Upper lobe of left lung (tissue), 6 donors: Measurements from ENCODE around the gene BCL7A. TPM values are rescaled to one million over a fixed set of nuclear protein-coding genes. Genes with fewer than 3 reads are reported as not detected.
"Not testable (repeated sequence)": the region's sequence is repeated elsewhere in the genome, so short reads cannot be mapped to it uniquely, and the experiment has no call there.

Experiments
- ATAC-seq, 2 donors: fragments of 200-7000 bp; cut with Tn5 transposase; one replicate each; pipeline ENCODE4 v1.9.1; 2022; ENCODE audit warnings: mild to moderate bottlenecking in 2 of 2, moderate library complexity in 2 of 2; ENCODE audit not compliant: low FRiP score in 2 of 2
- DNase-seq, 2 donors: peaks; one replicate each; pipeline ENCODE4 v3.0.0-alpha.2; 2019 to 2020
- H3K27ac ChIP-seq, 4 donors: fragments of 200-600 bp; sonication (generic); one replicate each; pipeline ENCODE4 v1.5.1; 2016 to 2019
- H3K27me3 ChIP-seq, 4 donors: fragments of 200-600 bp; sonication (generic); one replicate each; pipeline ENCODE4 v1.5.1; 2017 to 2019
- H3K36me3 ChIP-seq, 4 donors: fragments of 200-600 bp; sonication (generic); one replicate each; pipeline ENCODE4 v1.5.1; 2016 to 2019
- H3K4me1 ChIP-seq, 4 donors: fragments of 200-600 bp; sonication (generic); one replicate each; pipeline ENCODE4 v1.5.1; 2018 to 2019
- H3K4me3 ChIP-seq, 4 donors: fragments of 200-600 bp; sonication (generic); one replicate each; pipeline ENCODE4 v1.5.1; 2017 to 2019; ENCODE audit warnings: mild to moderate bottlenecking in 2 of 4, moderate library complexity in 1 of 4
- H3K9me3 ChIP-seq, 4 donors: fragments of 200-600 bp; sonication (generic); one replicate each; pipeline ENCODE4 v1.5.1; 2018 to 2019
- EP300 ChIP-seq, 4 donors: sonication (generic); formaldehyde crosslinking; IDR thresholded peaks; one replicate each; pipeline ENCODE4 v1.5.1; 2017; ENCODE audit warnings: antibody characterized with exemption in 4 of 4, control low read depth in 2 of 4
- POLR2A ChIP-seq, 4 donors: fragments of 450-650 bp; IDR thresholded peaks; one replicate each; pipeline ENCODE4 v1.5.1; 2016 to 2017; ENCODE audit warnings: antibody characterized with exemption in 4 of 4, mild to moderate bottlenecking in 2 of 4
- POLR2AphosphoS5 ChIP-seq, 2 donors: sonication (generic); formaldehyde crosslinking; IDR thresholded peaks; one replicate each; pipeline ENCODE4 v1.5.1; 2017; ENCODE audit warnings: antibody characterized with exemption in 2 of 2
- WGBS, 2 donors: methylation state at CpG; one replicate each; pipeline ENCODE4 v1.1.5; 2017 to 2018; 5-methylcytosine and 5-hydroxymethylcytosine counted together
- total RNA-seq, 6 donors: library from RNA; depleted of rRNA in 4 of 6; stranded (reverse); fragments of >200 nt in 4 of 6; gene quantifications; one replicate each; pipeline versions ENCODE4 v1.1.0 to v1.2.1, GENCODE V29; 2016 to 2021
- TF ChIP-seq, protein P1 (sequence below), 6 experiments: fragments of 450-650 bp in 4 of 6; fragments of 200-600 bp in 2 of 6; sonication (generic) in 2 of 6; IDR thresholded peaks; one replicate each; pipeline ENCODE4 v1.5.1; 2016 to 2019; ENCODE audit warnings: antibody characterized with exemption in 6 of 6
- donor health status: DM: no; HTN: no; CAD: no; lungs with moderate emphysema.
- donor health status: DM: no; HTN: yes; CAD: no; lungs with severe emphysema.

BCL7A gene
- total RNA-seq, 6 donors from 2014 or later, result 4.9 to 14.6 (median 12.7) TPM

DNA sequence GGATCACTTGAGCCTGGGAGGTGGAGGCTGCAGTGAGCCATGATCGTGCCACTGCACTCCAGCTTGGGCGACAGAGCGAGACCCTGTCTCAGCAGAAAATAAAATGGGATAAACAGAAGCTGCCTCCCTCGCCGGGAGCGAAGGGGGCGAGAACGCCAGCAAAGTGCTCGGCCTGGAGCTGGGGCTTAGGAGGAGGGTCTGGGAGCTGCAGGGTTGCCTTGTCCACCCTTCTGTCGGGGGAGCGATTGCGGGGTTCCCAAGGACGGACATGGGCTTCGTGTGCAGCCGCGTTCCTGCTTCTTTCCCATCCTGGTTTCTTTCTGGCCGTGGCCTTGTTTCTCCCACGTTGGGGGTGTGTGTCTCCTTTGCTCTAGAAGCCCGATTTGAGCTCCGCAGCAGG lies 29.0 kb downstream of the BCL7A start:
- Histone ChIP-seq H3K4me1 (peaks cover 13 to 19% (median 16%) of the 10 kb centered on the region in 4 donors), H3K9me3 (no peaks in the 10 kb centered on the region), H3K4me3 (no peak overlapping the region), H3K27ac (peak overlapping the region in 3 of 4 donors; percentile 46 to 61 (median 48)), H3K36me3 (peaks cover 0 to 20% (median 6%) of the 10 kb centered on the region in 4 donors), H3K27me3 (no peaks in the 10 kb centered on the region)
- TF ChIP-seq POLR2AphosphoS5 (IDR thresholded peaks at IDR 0.05) (no peak), POLR2A (IDR thresholded peaks at IDR 0.05) (no peak), EP300 (IDR thresholded peaks at IDR 0.05) (no peak)
- TF ChIP-seq, protein P1, sequence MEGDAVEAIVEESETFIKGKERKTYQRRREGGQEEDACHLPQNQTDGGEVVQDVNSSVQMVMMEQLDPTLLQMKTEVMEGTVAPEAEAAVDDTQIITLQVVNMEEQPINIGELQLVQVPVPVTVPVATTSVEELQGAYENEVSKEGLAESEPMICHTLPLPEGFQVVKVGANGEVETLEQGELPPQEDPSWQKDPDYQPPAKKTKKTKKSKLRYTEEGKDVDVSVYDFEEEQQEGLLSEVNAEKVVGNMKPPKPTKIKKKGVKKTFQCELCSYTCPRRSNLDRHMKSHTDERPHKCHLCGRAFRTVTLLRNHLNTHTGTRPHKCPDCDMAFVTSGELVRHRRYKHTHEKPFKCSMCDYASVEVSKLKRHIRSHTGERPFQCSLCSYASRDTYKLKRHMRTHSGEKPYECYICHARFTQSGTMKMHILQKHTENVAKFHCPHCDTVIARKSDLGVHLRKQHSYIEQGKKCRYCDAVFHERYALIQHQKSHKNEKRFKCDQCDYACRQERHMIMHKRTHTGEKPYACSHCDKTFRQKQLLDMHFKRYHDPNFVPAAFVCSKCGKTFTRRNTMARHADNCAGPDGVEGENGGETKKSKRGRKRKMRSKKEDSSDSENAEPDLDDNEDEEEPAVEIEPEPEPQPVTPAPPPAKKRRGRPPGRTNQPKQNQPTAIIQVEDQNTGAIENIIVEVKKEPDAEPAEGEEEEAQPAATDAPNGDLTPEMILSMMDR (IDR thresholded peaks at IDR 0.05), result no peak
- DNase-seq (no peak), ATAC-seq (no peak)
- WGBS, 2 donors, result 86 to 91% methylated on average over 16 to 19 of the region's 20 CpGs

DNA sequence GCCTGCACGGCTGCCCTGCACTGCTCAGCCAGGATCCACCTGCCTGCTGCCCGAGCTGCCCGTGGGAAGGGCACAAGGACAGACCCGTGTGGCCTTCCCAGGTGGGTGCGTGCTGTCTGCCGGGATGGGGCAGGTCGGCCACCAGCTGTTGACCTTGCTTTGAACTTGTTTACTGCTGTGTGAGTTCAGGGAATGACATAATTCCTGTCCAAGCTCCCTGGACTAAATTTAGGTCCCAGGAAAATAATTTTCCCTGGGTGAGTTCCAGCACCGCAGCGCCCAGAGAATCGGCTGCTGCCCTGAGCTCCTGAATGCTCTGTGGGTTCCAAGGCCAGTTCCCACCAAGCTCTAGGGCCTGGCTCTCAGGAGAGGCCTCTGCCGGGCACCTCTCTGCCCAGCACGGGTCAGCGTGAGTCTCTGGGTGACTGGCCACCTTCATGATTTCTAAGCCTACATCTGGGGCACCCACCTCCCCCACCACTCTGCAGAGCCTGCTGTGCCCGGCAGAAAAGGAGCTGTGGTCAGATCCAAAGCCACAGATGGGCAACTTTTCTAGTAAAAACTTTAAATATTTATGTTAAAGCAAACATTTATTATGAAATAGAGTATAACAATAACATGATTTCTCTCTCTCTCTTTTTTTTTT lies 29.7 kb downstream of the BCL7A start:
- Histone ChIP-seq H3K27me3 (no peaks in the 10 kb centered on the region), H3K27ac (peak overlapping the region in 3 of 4 donors; percentile 46 to 61 (median 48)), H3K4me1 (peaks cover 13 to 19% (median 16%) of the 10 kb centered on the region in 4 donors), H3K4me3 (no peak overlapping the region), H3K9me3 (no peaks in the 10 kb centered on the region), H3K36me3 (peaks cover 0 to 13% (median 9%) of the 10 kb centered on the region in 4 donors)
- peak in 1 of 2 donors; percentile 49 for ATAC-seq
- DNase-seq, result no peak
- WGBS, 2 donors, result 60 to 64% methylated on average over 5 to 14 of the region's 14 CpGs
- TF ChIP-seq POLR2AphosphoS5 (IDR thresholded peaks at IDR 0.05), result peak in 1 of 2 donors; percentile 44
- TF ChIP-seq, protein P1 (IDR thresholded peaks at IDR 0.05), result no peak
- TF ChIP-seq EP300 (IDR thresholded peaks at IDR 0.05), result peak in 1 of 4 donors; percentile 7
- no peak for TF ChIP-seq POLR2A (IDR thresholded peaks at IDR 0.05)

DNA sequence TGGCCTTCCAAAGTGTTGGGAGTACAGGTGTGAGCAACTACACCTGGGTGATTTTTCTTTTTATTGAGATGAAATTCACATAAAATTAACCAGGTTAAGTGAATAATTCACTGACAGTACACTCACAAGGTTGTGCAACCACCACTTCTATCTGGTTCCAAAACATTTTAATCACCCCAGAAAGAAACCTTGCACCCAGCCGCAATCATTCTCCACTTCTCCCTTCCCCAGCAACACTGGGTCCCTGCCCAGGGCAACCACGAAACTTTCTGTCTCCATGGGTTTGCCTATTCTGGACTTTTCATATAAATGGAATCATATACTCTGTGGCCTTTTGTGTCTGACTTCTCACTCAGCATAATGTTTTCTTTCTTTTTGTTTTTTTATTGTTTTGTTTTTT lies 30.6 kb downstream of the BCL7A start:
- 57 to 62% methylated on average over 2 of the region's 2 CpGs for WGBS, 2 donors
- no peak for DNase-seq
- Histone ChIP-seq H3K4me1 (peaks cover 13 to 19% (median 16%) of the 10 kb centered on the region in 4 donors), H3K9me3 (no peaks in the 10 kb centered on the region), H3K36me3 (peaks cover 0 to 11% (median 7%) of the 10 kb centered on the region in 4 donors), H3K27ac (peak overlapping the region in 1 of 4 donors; percentile 4), H3K4me3 (no peak overlapping the region), H3K27me3 (no peaks in the 10 kb centered on the region)
- no peak for ATAC-seq
- no peak for TF ChIP-seq POLR2A (IDR thresholded peaks at IDR 0.05)
- TF ChIP-seq EP300 (IDR thresholded peaks at IDR 0.05), result no peak
- TF ChIP-seq, protein P1 (IDR thresholded peaks at IDR 0.05), result no peak
- TF ChIP-seq POLR2AphosphoS5 (IDR thresholded peaks at IDR 0.05), result no peak

DNA sequence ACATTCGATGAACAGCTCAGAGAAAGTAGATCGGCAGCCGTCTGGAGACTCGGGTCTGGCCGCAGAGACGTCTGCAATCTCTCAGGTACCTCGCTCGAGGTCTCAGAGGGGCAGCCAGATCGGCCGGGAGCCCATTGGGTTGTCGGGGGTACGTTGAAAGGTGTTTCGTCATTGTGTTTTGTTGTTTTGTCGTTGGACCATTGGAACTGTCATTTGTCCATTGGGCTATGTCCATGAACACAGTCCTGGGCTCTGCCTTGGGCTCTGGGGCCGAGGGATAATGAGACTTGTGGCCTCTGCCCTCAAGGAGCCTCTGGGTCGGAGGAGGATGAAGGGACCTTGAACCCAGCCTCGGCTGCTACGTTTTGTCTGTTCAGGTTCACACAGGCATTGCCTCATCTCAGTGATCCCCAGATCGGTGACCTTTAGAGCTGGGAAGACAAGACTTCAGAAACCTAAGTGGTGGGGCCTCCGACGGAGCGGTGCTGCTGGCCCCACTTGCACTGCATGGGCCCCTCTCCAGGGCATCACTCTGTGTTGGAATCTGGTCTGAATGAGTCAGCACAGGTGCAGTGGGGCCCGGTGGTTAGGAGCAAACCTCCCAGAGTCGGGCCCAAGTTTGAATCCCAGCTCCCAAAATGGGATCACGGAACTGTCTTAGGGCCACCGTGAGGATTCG lies 33.3 kb downstream of the BCL7A start:
- 93 to 95% methylated on average over 27 of the region's 27 CpGs for WGBS, 2 donors

DNA sequence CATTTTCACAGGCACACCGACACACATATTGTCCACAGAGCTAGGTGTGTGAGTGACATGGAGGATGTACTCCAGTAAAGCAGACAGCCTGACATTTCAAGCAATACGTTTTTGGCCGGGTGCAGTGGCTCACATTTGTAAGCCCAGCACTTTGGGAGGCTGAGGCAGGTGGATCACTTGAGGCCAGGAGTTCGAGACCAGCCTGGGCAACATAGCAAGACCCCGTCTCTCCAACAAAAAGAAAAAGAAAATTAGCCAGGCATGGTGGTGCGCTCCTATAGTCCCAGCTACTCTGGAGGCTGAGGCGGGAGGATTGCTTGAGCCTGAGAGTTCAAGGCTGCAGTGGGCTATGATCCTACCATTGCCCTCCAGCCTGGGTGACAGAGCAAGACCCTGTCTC lies 34.7 kb downstream of the BCL7A start:
- H3K27me3 ChIP-seq, DNase-seq, H3K27ac ChIP-seq, H3K4me1 ChIP-seq, H3K9me3 ChIP-seq, H3K4me3 ChIP-seq, ATAC-seq: not testable (repeated sequence)
- WGBS, 2 donors, result 95 to 97% methylated on average over 7 of the region's 7 CpGs
- H3K36me3 ChIP-seq, result peaks cover 0 to 17% (median 11%) of the 10 kb centered on the region in 4 donors

More for the DNA sequence above, 33.3 kb downstream of the BCL7A start:
- TF ChIP-seq POLR2A (IDR thresholded peaks at IDR 0.05) (no peak), POLR2AphosphoS5 (IDR thresholded peaks at IDR 0.05) (no peak), EP300 (IDR thresholded peaks at IDR 0.05) (no peak)
- TF ChIP-seq, protein P1 (IDR thresholded peaks at IDR 0.05), result no peak
- H3K9me3 ChIP-seq, result no peaks in the 10 kb centered on the region
- H3K4me1 ChIP-seq, result peaks cover 13 to 19% (median 16%) of the 10 kb centered on the region in 4 donors
- peaks cover 0 to 17% (median 11%) of the 10 kb centered on the region in 4 donors for H3K36me3 ChIP-seq
- ATAC-seq (no peak), DNase-seq (no peak)
- no peak overlapping the region for H3K27ac ChIP-seq
- H3K27me3 ChIP-seq, result no peaks in the 10 kb centered on the region
- no peak overlapping the region for H3K4me3 ChIP-seq
